ENCODE data around the gene MPPE1. TPM values are rescaled to one million over a fixed set of nuclear protein-coding genes. Genes with fewer than 3 reads are reported as not detected.

Gene MPPE1
- total RNA-seq, 6 donors from 2014 or later, result 37.4 to 114 (median 75.3) TPM

DNA sequence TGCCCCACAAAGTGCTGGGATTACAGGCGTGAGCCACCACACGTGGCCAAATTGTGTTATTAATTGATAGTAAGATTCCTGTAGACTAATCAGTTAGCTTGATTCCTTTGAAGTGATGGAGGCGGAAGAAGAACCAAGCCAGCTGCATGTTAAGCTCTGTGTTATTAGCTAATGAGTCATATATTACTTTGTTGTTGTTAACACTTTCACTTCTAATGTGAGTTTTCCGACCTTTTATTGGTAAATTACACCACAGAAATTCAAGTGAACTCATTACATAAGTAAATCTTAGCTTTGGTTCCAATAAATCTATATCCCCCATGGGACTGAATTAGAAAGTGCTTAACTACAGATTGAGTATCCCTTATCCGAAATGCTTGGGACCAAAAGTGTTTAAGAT, 36.6 kb downstream of the MPPE1 start:
- Histone ChIP-seq H3K4me1 (peaks cover 0 to 3% (median 0%) of the 10 kb centered on the region in 4 donors), H3K36me3 (no peaks in the 10 kb centered on the region), H3K27me3 (no peaks in the 10 kb centered on the region), H3K9me3 (no peaks in the 10 kb centered on the region), H3K27ac (no peak overlapping the region), H3K4me3 (no peak overlapping the region)
- DNase-seq (no peak), ATAC-seq (ENCODE audit: low FRiP score in 2 of 2) (no peak)
- 71 to 78% methylated on average over 5 of the region's 5 CpGs for WGBS, 2 donors
- TF ChIP-seq, protein P1, sequence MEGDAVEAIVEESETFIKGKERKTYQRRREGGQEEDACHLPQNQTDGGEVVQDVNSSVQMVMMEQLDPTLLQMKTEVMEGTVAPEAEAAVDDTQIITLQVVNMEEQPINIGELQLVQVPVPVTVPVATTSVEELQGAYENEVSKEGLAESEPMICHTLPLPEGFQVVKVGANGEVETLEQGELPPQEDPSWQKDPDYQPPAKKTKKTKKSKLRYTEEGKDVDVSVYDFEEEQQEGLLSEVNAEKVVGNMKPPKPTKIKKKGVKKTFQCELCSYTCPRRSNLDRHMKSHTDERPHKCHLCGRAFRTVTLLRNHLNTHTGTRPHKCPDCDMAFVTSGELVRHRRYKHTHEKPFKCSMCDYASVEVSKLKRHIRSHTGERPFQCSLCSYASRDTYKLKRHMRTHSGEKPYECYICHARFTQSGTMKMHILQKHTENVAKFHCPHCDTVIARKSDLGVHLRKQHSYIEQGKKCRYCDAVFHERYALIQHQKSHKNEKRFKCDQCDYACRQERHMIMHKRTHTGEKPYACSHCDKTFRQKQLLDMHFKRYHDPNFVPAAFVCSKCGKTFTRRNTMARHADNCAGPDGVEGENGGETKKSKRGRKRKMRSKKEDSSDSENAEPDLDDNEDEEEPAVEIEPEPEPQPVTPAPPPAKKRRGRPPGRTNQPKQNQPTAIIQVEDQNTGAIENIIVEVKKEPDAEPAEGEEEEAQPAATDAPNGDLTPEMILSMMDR (IDR thresholded peaks at IDR 0.05), result no peak
- TF ChIP-seq POLR2A (IDR thresholded peaks at IDR 0.05) (no peak), POLR2AphosphoS5 (IDR thresholded peaks at IDR 0.05) (no peak), EP300 (IDR thresholded peaks at IDR 0.05) (no peak)

DNA sequence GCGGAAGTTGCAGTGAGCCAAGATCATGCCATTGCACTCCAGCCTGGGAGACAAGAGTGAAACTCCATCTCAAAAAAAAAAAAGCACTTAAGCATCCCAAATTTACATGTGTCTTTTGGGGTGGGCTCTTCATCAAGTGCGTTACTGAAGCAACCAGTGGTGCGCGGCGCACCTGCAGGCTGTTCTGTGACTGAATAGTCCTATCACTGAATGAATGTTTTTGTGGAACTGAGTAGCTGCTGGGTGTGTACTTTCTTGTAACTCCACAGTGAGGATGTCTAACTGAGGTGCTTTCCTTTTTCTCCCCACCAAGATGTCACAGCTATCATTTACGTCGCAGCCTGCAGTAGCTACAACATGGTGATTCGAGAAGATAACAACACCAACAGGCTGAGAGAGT, 39.9 kb downstream of the MPPE1 start:
- Histone ChIP-seq H3K36me3 (no peaks in the 10 kb centered on the region), H3K27ac (no peak overlapping the region), H3K27me3 (no peaks in the 10 kb centered on the region), H3K4me1 (peaks cover 0 to 6% (median 0%) of the 10 kb centered on the region in 4 donors), H3K4me3 (no peak overlapping the region), H3K9me3 (no peaks in the 10 kb centered on the region)
- WGBS, 2 donors, result 96% methylated on average over 8 of the region's 8 CpGs
- DNase-seq (no peak), ATAC-seq (ENCODE audit: low FRiP score in 2 of 2) (no peak)
- TF ChIP-seq POLR2AphosphoS5 (IDR thresholded peaks at IDR 0.05) (no peak), EP300 (IDR thresholded peaks at IDR 0.05) (no peak), POLR2A (IDR thresholded peaks at IDR 0.05) (no peak)
- TF ChIP-seq, protein P1 (IDR thresholded peaks at IDR 0.05), result no peak

DNA sequence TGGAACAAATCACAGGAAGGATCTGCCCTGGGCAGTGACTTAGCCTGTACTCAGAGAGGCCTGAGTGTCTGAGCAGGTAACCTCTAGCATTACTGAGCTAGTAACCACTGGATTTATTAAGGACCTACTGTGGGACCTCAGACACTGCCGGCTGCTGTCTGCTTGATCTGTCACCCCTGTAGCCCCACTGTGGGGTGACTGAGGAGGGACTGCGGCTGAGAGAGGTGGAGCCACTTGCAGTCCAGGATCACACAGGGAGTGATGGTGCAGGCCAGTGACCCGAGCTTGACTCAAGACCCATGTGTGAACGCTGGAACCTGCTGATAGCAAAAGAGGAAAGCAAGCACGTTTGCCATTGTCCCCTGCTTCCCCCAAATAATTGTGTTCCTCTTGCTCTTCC, 41.4 kb downstream of the MPPE1 start:
- ATAC-seq (ENCODE audit: low FRiP score in 2 of 2), result no peak

DNA sequence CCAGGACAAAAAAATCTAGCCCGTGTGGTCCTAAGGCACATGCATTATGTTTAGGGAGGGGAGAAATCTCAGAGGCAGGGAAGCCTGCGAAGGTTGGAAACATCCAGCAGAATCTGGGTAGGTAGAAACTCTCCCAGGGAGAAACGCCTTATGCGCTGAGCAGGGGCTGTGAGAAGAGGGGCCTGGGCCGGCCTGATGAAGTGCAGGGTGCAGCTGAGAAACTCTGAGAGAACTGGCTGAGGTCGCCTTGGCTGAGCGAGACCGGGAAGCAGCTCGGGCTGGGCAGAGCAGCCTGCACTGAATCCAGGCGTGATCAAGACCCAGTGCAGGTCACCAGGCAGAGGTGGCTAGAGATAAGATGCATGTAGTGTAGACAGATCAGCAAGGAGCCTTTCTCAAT, 41.8 kb downstream of the MPPE1 start:
- TF ChIP-seq EP300 (IDR thresholded peaks at IDR 0.05) (no peak), POLR2A (IDR thresholded peaks at IDR 0.05) (no peak), POLR2AphosphoS5 (IDR thresholded peaks at IDR 0.05) (no peak)
- TF ChIP-seq, protein P1 (IDR thresholded peaks at IDR 0.05), result no peak
- DNase-seq (no peak), ATAC-seq (ENCODE audit: low FRiP score in 2 of 2) (peak in 1 of 2 donors; percentile 27)
- no peak overlapping the region for H3K4me3 ChIP-seq
- H3K27me3 ChIP-seq, result no peaks in the 10 kb centered on the region
- no peaks in the 10 kb centered on the region for H3K9me3 ChIP-seq
- peaks cover 0 to 9% (median 4%) of the 10 kb centered on the region in 4 donors for H3K4me1 ChIP-seq
- no peaks in the 10 kb centered on the region for H3K36me3 ChIP-seq
- WGBS, 2 donors, result 77 to 81% methylated on average over 10 of the region's 10 CpGs
- H3K27ac ChIP-seq, result no peak overlapping the region

More for the DNA sequence above, 41.4 kb downstream of the MPPE1 start:
- H3K36me3 ChIP-seq, result no peaks in the 10 kb centered on the region
- no peaks in the 10 kb centered on the region for H3K27me3 ChIP-seq
- no peaks in the 10 kb centered on the region for H3K9me3 ChIP-seq
- DNase-seq, result no peak
- 65 to 69% methylated on average over 5 of the region's 5 CpGs for WGBS, 2 donors
- no peak for TF ChIP-seq POLR2AphosphoS5 (IDR thresholded peaks at IDR 0.05)
- TF ChIP-seq POLR2A (IDR thresholded peaks at IDR 0.05), result no peak
- no peak for TF ChIP-seq EP300 (IDR thresholded peaks at IDR 0.05)
- peaks cover 0 to 9% (median 4%) of the 10 kb centered on the region in 4 donors for H3K4me1 ChIP-seq
- no peak overlapping the region for H3K27ac ChIP-seq
- no peak overlapping the region for H3K4me3 ChIP-seq

DNA sequence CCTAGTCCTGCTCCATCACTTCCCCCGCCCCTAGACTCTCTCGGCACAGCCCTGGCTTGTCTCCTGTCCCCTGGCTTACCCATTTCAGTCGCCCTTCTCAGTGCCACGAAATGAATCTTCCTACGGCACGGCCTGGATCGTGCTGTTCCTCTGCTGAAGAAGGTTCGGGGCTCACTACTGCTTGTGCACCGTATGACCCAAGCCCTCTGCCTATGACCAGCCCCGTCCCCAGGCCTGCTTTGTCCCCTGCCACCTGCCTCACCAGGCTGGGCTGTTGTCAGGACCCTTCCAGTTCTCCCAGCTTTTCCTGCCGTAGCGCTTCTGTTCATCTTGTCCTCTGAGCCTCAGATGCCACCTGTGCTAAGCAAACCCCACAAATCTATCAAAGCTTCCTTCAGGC, 43.0 kb downstream of the MPPE1 start:
- no peak for ATAC-seq (ENCODE audit: low FRiP score in 2 of 2)
- no peaks in the 10 kb centered on the region for H3K27me3 ChIP-seq
- 92 to 93% methylated on average over 11 of the region's 12 CpGs for WGBS, 2 donors
- DNase-seq, result no peak
- H3K27ac ChIP-seq, result no peak overlapping the region
- no peaks in the 10 kb centered on the region for H3K36me3 ChIP-seq
- no peak for TF ChIP-seq EP300 (IDR thresholded peaks at IDR 0.05)
- TF ChIP-seq, protein P1 (IDR thresholded peaks at IDR 0.05), result no peak
- H3K9me3 ChIP-seq, result no peaks in the 10 kb centered on the region
- H3K4me1 ChIP-seq, result peaks cover 0 to 12% (median 6%) of the 10 kb centered on the region in 4 donors
- no peak overlapping the region for H3K4me3 ChIP-seq

All from upper lobe of left lung (tissue), 6 donors.